GM18519 (cell line): Measurements from ENCODE around the gene TTC39C.
"Not testable (repeated sequence)": the region's sequence is repeated elsewhere in the genome, so short reads cannot be mapped to it uniquely, and the experiment has no call there.

ENCODE experiments used
- ATAC-seq: cut with Tn5 transposase; IDR thresholded peaks from one replicate; pipeline ENCODE4 v1.9.1; 2021; ENCODE audit warnings: mild to moderate bottlenecking, moderate library complexity; ENCODE audit not compliant: unreplicated experiment, low FRiP score

The TTC39C gene

DNA sequence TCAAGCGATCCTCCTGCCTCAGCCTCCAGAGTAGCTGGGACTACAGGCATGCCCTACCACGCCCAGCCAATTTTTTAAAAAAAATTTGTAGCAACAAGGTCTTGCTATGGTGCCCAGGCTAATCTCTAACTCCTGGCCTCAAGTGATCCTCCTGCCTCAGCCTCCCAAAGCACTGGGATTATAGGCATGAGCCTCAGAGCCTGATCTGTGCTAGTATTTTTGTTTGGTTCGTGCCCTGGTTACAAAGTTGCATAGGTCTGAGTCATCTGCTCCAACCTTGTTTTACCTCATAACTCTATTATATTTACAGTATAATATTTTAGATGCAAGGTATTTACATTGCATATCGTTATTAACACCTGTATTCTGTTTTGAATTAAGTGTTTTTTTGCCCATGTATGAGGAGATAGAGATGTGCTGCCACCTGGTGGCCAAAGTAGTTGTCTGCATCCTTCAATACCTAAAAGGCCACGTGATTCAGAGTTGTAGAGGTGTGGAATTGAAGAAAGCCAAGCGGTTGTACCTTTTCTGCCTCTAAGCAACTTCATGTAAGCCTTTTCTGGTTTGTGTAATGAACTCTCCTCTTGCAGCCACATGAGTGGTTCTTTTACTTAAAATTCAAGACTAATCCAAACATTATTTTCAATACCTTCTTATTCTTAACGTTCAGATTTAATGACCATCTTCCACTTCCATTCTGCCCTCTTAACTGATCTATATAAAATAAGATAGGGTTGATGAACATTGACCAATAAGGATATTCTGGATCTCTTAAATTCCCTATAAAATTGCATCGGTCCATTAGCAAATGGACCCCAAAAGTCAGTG is 104.4 kb downstream of the TTC39C start:
- peak; percentile 68 for ATAC-seq

GRCh38 chr18:24120676-24121075 is 106.1 kb downstream of the TTC39C start:
- ATAC-seq: no peak

GRCh38 chr18:24121625-24122024 is 107.1 kb downstream of the TTC39C start:
- ATAC-seq: no peak

GRCh38 chr18:24126155-24126961 is 111.8 kb downstream of the TTC39C start:
- no peak for ATAC-seq

GRCh38 chr18:24127735-24128134 is 113.2 kb downstream of the TTC39C start:
- ATAC-seq: no peak

GRCh38 chr18:24128700-24129099 is 114.1 kb downstream of the TTC39C start:
- no peak for ATAC-seq

DNA sequence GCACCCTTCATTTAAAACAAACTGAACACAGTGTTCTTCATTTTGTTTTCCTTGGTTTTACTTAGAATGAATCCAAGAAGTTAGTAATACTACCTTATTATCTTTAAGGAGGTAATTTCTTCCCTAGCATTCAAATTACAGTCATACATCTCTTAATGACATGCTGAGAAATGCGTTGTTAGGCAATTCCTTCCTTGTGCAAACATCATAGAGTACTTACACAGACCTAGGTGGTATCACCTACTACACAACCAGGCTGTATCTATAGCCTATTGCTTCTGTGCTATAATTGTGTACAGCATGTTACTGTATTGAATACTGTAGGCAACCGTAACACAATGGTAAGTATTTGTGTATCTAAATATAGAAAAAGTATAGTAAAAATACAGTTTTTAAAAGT is 115.9 kb downstream of the TTC39C start:
- no peak for ATAC-seq

DNA sequence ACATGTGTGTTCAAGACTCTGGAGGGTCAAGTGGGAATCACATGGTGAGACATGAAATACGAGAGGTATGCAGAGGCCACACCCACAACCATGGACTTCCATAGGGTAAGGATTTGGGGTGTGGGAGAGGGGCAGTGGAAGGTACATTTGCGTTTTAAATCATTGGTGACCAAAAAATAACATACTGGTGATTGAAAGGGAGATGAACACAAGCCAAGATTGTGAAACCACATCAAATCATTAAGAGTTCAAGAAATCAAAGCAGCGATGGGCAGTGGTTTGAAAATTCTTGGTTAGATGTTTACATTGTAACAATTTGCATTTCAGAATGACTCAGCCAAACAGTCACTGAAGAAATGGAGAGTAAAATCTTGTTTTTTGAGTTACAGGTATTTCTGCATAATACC is 122.4 kb downstream of the TTC39C start:
- no peak for ATAC-seq

- ATAC-seq: no peak
These were observed 123.8 kb downstream of the TTC39C start for GRCh38 chr18:24138409-24138788.

GRCh38 chr18:24138789-24139616 is 124.4 kb downstream of the TTC39C start, which contains the start of gene CABYR:
Gene CABYR, plus strand, starts transcription at chr18:24139062. Its CDS starts 4,053 bp downstream, at chr18:24143115.
- peak; percentile 90 for ATAC-seq

DNA sequence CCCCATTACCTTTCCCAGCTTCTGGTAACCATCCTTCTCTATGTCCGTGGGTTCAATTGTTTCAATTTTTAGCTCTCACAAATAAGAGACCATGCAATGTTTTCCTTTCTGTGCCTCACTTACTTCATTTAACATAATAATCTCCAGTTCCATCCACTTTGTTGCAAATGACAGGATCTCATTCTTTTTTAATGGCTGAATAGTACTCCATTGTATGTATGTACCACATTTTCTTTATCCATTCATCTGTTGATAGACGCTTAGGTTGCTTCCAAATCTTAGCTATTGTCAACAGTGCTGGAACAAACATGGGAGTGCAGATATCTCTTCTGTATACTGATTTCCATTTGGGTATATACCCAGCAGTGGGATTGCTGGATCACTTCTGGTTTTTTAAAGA is 126.1 kb downstream of the TTC39C start:
- ATAC-seq: no peak

GRCh38 chr18:24142376-24142775 is 127.8 kb downstream of the TTC39C start:
- ATAC-seq: no peak

GRCh38 chr18:24149591-24149990 is 135.0 kb downstream of the TTC39C start:
- not testable (repeated sequence) for ATAC-seq

GRCh38 chr18:24153397-24153796 is 138.8 kb downstream of the TTC39C start:
- ATAC-seq: no peak

DNA sequence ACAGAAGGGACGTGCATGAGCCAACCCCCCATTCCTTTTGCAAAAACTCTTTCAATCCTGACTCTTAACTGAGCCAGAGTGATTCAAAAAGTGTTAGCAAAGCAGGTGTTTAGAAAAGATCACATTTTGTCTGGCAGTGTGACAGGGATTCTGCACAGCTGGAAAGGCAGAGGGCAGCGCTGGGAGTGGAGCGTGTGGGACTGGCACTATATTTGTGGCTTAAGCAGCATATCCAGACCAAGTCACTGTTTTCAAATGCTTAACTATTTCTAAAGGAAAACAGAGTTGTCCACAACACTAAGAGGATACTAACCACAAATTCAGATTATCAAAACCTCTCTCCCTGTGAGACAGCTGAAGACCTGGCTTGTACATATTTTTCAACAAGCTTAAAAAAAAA is 143.3 kb downstream of the TTC39C start:
- no peak for ATAC-seq

GRCh38 chr18:24160086-24160485 is 145.5 kb downstream of the TTC39C start:
- no peak for ATAC-seq

- no peak for ATAC-seq
These were observed 146.8 kb downstream of the TTC39C start for GRCh38 chr18:24161304-24161703.

- no peak for ATAC-seq
These were observed 153.9 kb downstream of the TTC39C start for GRCh38 chr18:24168496-24168895.

GRCh38 chr18:24170360-24170759 is 155.8 kb downstream of the TTC39C start:
- no peak for ATAC-seq

DNA sequence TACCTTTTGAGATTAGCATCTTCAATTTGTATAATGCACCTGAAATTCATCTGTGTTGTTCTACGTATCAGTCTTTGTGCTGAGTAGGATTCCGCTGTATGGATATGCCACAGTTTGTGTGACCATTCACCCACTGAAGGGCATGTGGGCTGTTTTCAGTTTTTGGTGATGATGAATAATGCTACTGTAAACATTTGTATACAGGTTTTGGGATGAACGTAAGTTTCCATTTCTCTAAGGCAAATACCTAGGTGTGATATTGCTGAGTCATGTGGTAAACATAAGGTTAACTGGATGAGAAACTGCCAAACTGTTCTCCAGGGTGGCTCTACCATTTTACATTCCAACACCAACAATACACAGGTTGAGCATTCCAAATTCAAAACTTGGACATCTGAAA is 159.4 kb downstream of the TTC39C start:
- no peak for ATAC-seq
